Endothelial cell of umbilical vein (primary cell): ENCODE measurements around the gene NMRAL1. TPM values are rescaled to one million over a fixed set of nuclear protein-coding genes. Genes with fewer than 3 reads are reported as not detected.

Experiments used
- BruUV-seq: library from RNA; stranded (reverse); fragments of 400-500 nt; replicated peaks from 2 replicates; lab custom pipeline; 2021; lab: Mats Ljungman, UMichigan
- CTCF ChIA-PET: fragments of 300-600, 350-600 bp; sonication (Branson Sonifier 250); formaldehyde crosslinking; loops from one replicate; lab custom pipeline; 2021; ENCODE audit warnings: antibody characterized with exemption, inconsistent platforms; lab: Charles Lee
- POLR2A ChIA-PET: fragments of 300-600, 350-600 bp; sonication (Branson Sonifier 250); formaldehyde crosslinking; loops from one replicate; lab custom pipeline; 2021; ENCODE audit warnings: antibody characterized with exemption, inconsistent platforms; lab: Charles Lee
- DNase-seq: peaks from one replicate; pipeline ENCODE4 v3.0.0-alpha.2; 2011; ENCODE audit warnings: low read depth, low spot score
- FAIRE-seq: peaks from 2 replicates; lab custom pipeline; 2011; peaks lifted over from hg19 to GRCh38; lab: Jason Lieb, UNC
- H2AFZ ChIP-seq: 2 replicates; pipeline ENCODE4 v1.6.0; 2012; ENCODE audit warnings: low read depth, low read length, control low read depth, inconsistent platforms
- H3K27ac ChIP-seq: 2 replicates; pipeline ENCODE4 v1.5.1; 2011; ENCODE audit warnings: low read depth, mild to moderate bottlenecking, control low read depth, low read length, moderate library complexity; ENCODE audit not compliant: insufficient read depth
- H3K27me3 ChIP-seq, 2 experiments: 2 replicates each; pipeline versions ENCODE4 v1.6.0 to v1.6.1; 2011; ENCODE audit warnings: low read length in 2 of 2, mixed read lengths in 1 of 2; ENCODE audit not compliant: control insufficient read depth in 2 of 2, insufficient read depth in 2 of 2
- H3K36me3 ChIP-seq, 2 experiments: 2 replicates in 1 of 2; 3 replicates in 1 of 2; pipeline ENCODE4 v1.5.1; 2011; ENCODE audit warnings: low read length in 2 of 2, mild to moderate bottlenecking in 1 of 2, moderate library complexity in 1 of 2; ENCODE audit not compliant: control insufficient read depth in 2 of 2, insufficient read depth in 2 of 2; ENCODE audit errors: extremely low read depth in 1 of 2
- H3K4me1 ChIP-seq: 3 replicates; pipeline ENCODE4 v1.5.1; 2011; ENCODE audit warnings: mild to moderate bottlenecking, low read length; ENCODE audit not compliant: control insufficient read depth, insufficient read depth; ENCODE audit errors: extremely low read depth
- H3K4me2 ChIP-seq: 2 replicates; pipeline ENCODE4 v1.6.1; 2011; ENCODE audit warnings: low read length, control low read depth, mixed read lengths; ENCODE audit not compliant: insufficient read depth
- H3K4me3 ChIP-seq, 3 experiments: fragments of 200-600 bp in 1 of 3; sonication (generic), shearing (Covaris generic) in 1 of 3; replicated peaks in 1 of 3; 2 replicates each; pipeline ENCODE4 v1.5.1; 2011 to 2016; ENCODE audit warnings: control low read depth in 3 of 3, low read length in 3 of 3, mild to moderate bottlenecking in 2 of 3, inconsistent platforms in 1 of 3, low read depth in 1 of 3, moderate library complexity in 1 of 3; ENCODE audit not compliant: insufficient read depth in 1 of 3
- H3K79me2 ChIP-seq: 2 replicates; pipeline ENCODE4 v1.6.0; 2012; ENCODE audit warnings: low read length, inconsistent platforms; ENCODE audit not compliant: control insufficient read depth, insufficient read depth
- H3K9ac ChIP-seq: replicated peaks from 2 replicates; pipeline ENCODE3; 2011; ENCODE audit warnings: low read length, control low read depth; ENCODE audit not compliant: insufficient read depth; ENCODE audit errors: extremely low read depth
- H3K9me1 ChIP-seq: replicated peaks from 3 replicates; pipeline ENCODE4 v1.6.0; 2011; ENCODE audit warnings: mild to moderate bottlenecking, low read length; ENCODE audit not compliant: control insufficient read depth, insufficient read depth; ENCODE audit errors: extremely low read depth
- H3K9me3 ChIP-seq: replicated peaks from 2 replicates; pipeline ENCODE4 v1.5.1; 2012; ENCODE audit warnings: low read length, inconsistent platforms; ENCODE audit not compliant: control insufficient read depth, insufficient read depth
- H4K20me1 ChIP-seq: replicated peaks from 2 replicates; pipeline ENCODE3; 2011; ENCODE audit warnings: mild to moderate bottlenecking, low read length; ENCODE audit not compliant: control insufficient read depth, insufficient read depth; ENCODE audit errors: extremely low read depth
- EZH2 ChIP-seq: IDR thresholded peaks from 2 replicates; pipeline ENCODE4 v1.6.1; 2012; ENCODE audit warnings: borderline replicate concordance, low read depth, mild to moderate bottlenecking, moderate library complexity, low read length, inconsistent platforms; ENCODE audit not compliant: severe bottlenecking
- FOS ChIP-seq: IDR thresholded peaks from 2 replicates; pipeline ENCODE4 v1.6.1; 2011; ENCODE audit warnings: mild to moderate bottlenecking, low read length, moderate library complexity, borderline replicate concordance; ENCODE audit not compliant: insufficient read depth
- GATA2 ChIP-seq: IDR thresholded peaks from 2 replicates; pipeline ENCODE4 v1.7.0; 2011; ENCODE audit warnings: low read depth, mild to moderate bottlenecking, moderate library complexity, mixed read lengths, low read length; ENCODE audit not compliant: insufficient read length, insufficient read depth
- JUN ChIP-seq: IDR thresholded peaks from 2 replicates; pipeline ENCODE4 v1.6.1; 2011; ENCODE audit warnings: borderline replicate concordance, low read depth; ENCODE audit not compliant: insufficient read length, insufficient read depth
- MYC ChIP-seq: IDR thresholded peaks from one replicate; pipeline ENCODE4 v1.6.1; 2011; ENCODE audit warnings: mild to moderate bottlenecking, low read depth, low read length
- POLR2A ChIP-seq: IDR thresholded peaks from 2 replicates; pipeline ENCODE4 v1.6.1; 2012; ENCODE audit warnings: low read depth, mild to moderate bottlenecking, control low read depth, low read length
- POLR2AphosphoS5 ChIP-seq: IDR thresholded peaks from 2 replicates; pipeline ENCODE4 v1.6.1; 2012; ENCODE audit warnings: low read depth, mild to moderate bottlenecking, control low read depth, low read length, moderate library complexity; ENCODE audit not compliant: insufficient read depth
- dilution Hi-C: fragments of 300-500 bp; cut with MboI; formaldehyde crosslinking; loops from one replicate; pipeline ENCODE4 v1.15.0; 2019; ENCODE audit warnings: low sequenced_read_pairs; ENCODE audit not compliant: extremely low pct_ligation_motif_present
- intact Hi-C: fragments of 100-400 bp; cut with micrococcal nuclease; formaldehyde crosslinking; loops from one replicate; pipeline ENCODE4 v1.10.0; 2022
- polyA plus RNA-seq, 4 experiments: library from polyadenylated mRNA; depleted of rRNA in 3 of 4; stranded (reverse) in 3 of 4; unstranded in 1 of 4; fragments of >200 nt; gene quantifications; 2 replicates each; pipeline versions ENCODE4 v1.2.1 to v1.2.3, GENCODE V29; 2011 to 2012; ENCODE audit warnings: missing spikeins in 1 of 4
- total RNA-seq: library from RNA; stranded (reverse); gene quantifications from 2 replicates; pipeline ENCODE4 v1.2.3, GENCODE V29; 2021
- TF ChIP-seq, protein P1 (sequence below): IDR thresholded peaks from 2 replicates; pipeline ENCODE4 v1.6.1; 2011; ENCODE audit not compliant: insufficient read depth, insufficient read length
- TF ChIP-seq, protein P2 (sequence below), 2 donors: IDR thresholded peaks; 1 replicate in 1 of 2; 2 replicates in 1 of 2; pipeline ENCODE4 v1.5.1; 2011; ENCODE audit warnings: low read length in 2 of 2, mild to moderate bottlenecking in 2 of 2, moderate library complexity in 2 of 2, control low read depth in 1 of 2, inconsistent platforms in 1 of 2, low read depth in 1 of 2; ENCODE audit not compliant: insufficient read depth in 1 of 2; ENCODE audit errors: extremely low read depth in 1 of 2

NMRAL1 gene
- total and polyA plus RNA-seq, 2 donors (not counting 3 experiments of a cell fraction or from before 2014, with no cell fraction given), result 48.0 to 84.4 TPM

- intact Hi-C loops, result no loop called here
- ChIA-PET CTCF (interaction anchor here (1.0 to 2.7 kb wide), 3 partner anchors 8 to 35 kb away, joined by 3 to 21 read pairs (median 7); no protein-coding TSS in a partner anchor), POLR2A (no interaction called here)
- Histone ChIP-seq H3K79me2 (no peaks in the 10 kb centered on the region), H3K9me3 (no peaks in the 10 kb centered on the region), H3K9ac (no peak overlapping the region), H3K27ac (no peak overlapping the region), H2AFZ (no peak overlapping the region), H3K36me3 (peaks cover 7 to 41% of the 10 kb centered on the region in 2 experiments), H3K9me1 (no peaks in the 10 kb centered on the region), H3K4me2 (no peak overlapping the region), H3K4me3 (no peak overlapping the region), H4K20me1 (no peaks in the 10 kb centered on the region), H3K27me3 (no peaks in the 10 kb centered on the region), H3K4me1 (peaks cover 22% of the 10 kb centered on the region)
- no TSS peak for BruUV-seq
- dilution Hi-C loops, result no loop called here
- FAIRE-seq (no peak), DNase-seq (no peak)
- no peak for TF ChIP-seq EZH2
- no peak for TF ChIP-seq MYC
- no peak for TF ChIP-seq JUN
- no peak for TF ChIP-seq FOS
- TF ChIP-seq POLR2A, result no peak
- TF ChIP-seq, protein P1, sequence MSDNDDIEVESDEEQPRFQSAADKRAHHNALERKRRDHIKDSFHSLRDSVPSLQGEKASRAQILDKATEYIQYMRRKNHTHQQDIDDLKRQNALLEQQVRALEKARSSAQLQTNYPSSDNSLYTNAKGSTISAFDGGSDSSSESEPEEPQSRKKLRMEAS, result no peak
- no peak for TF ChIP-seq POLR2AphosphoS5
- TF ChIP-seq, protein P2, sequence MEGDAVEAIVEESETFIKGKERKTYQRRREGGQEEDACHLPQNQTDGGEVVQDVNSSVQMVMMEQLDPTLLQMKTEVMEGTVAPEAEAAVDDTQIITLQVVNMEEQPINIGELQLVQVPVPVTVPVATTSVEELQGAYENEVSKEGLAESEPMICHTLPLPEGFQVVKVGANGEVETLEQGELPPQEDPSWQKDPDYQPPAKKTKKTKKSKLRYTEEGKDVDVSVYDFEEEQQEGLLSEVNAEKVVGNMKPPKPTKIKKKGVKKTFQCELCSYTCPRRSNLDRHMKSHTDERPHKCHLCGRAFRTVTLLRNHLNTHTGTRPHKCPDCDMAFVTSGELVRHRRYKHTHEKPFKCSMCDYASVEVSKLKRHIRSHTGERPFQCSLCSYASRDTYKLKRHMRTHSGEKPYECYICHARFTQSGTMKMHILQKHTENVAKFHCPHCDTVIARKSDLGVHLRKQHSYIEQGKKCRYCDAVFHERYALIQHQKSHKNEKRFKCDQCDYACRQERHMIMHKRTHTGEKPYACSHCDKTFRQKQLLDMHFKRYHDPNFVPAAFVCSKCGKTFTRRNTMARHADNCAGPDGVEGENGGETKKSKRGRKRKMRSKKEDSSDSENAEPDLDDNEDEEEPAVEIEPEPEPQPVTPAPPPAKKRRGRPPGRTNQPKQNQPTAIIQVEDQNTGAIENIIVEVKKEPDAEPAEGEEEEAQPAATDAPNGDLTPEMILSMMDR (IDR thresholded peaks at IDR 0.05; ENCODE audit: extremely low read depth in 1 of 2, insufficient read depth in 1 of 2, low read depth in 1 of 2, low read length in 2 of 2), result no peak
- TF ChIP-seq GATA2, result no peak
Measured at GRCh38 chr16:4513881-4514280, 39.5 kb upstream of the NMRAL1 start.
